Measurements from ENCODE around the gene ARMH1. TPM values are rescaled to one million over a fixed set of nuclear protein-coding genes. Genes with fewer than 3 reads are reported as not detected.

Gene ARMH1
- polyA plus RNA-seq, 3 donors from 2014 or later, result 0.50 to 1.6 TPM; not detected in 1

- DNase-seq, result no peak
- Mint-ChIP-seq H3K27me3 (ENCODE audit: low read depth in 3 of 3) (peaks cover 0 to 4% (median 1%) of the 10 kb centered on the region in 3 donors), H3K36me3 (no peaks in the 10 kb centered on the region), H3K27ac (no peak overlapping the region), H3K4me3 (no peak overlapping the region), H3K4me1 (no peaks in the 10 kb centered on the region), H3K9me3 (no peaks in the 10 kb centered on the region)
These were observed 7.7 kb downstream of the ARMH1 start for GRCh38 chr1:44681905-44682882.

DNA sequence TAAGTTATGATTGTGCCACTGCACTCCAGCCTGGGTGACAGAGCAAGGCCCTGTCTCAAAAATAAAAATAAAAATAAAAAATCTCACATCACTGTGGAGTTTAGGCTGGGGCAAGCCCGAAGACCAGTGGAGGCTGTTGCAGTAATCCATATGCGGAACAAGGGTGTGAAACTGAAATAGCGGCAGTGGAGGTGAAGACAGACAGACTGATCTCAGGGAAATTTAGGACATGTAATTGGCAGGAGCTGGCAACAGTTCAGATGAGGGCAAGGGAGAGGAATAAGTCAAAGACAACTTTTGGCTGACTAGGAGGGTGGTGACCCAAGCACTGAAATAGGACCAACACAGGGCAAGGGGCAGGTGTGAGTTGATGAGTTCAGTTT, 8.4 kb downstream of the ARMH1 start:
- no peaks in the 10 kb centered on the region for H3K4me1 Mint-ChIP-seq
- no peaks in the 10 kb centered on the region for H3K36me3 Mint-ChIP-seq
- no peaks in the 10 kb centered on the region for H3K9me3 Mint-ChIP-seq
- DNase-seq, result no peak
- H3K27me3 Mint-ChIP-seq (ENCODE audit: low read depth in 3 of 3), result peaks cover 0 to 4% (median 1%) of the 10 kb centered on the region in 3 donors
- peak overlapping the region in 2 of 6 donors; percentile 4 to 22 for H3K27ac Mint-ChIP-seq
- no peak overlapping the region for H3K4me3 Mint-ChIP-seq

GRCh38 chr1:44684525-44684924, 10.0 kb downstream of the ARMH1 start:
- H3K27ac Mint-ChIP-seq, result no peak overlapping the region
- H3K4me1 Mint-ChIP-seq, result no peaks in the 10 kb centered on the region
- no peak overlapping the region for H3K4me3 Mint-ChIP-seq
- H3K27me3 Mint-ChIP-seq (ENCODE audit: low read depth in 3 of 3), result peaks cover 0 to 4% (median 1%) of the 10 kb centered on the region in 3 donors
- no peak for DNase-seq
- no peaks in the 10 kb centered on the region for H3K36me3 Mint-ChIP-seq
- no peaks in the 10 kb centered on the region for H3K9me3 Mint-ChIP-seq

DNA sequence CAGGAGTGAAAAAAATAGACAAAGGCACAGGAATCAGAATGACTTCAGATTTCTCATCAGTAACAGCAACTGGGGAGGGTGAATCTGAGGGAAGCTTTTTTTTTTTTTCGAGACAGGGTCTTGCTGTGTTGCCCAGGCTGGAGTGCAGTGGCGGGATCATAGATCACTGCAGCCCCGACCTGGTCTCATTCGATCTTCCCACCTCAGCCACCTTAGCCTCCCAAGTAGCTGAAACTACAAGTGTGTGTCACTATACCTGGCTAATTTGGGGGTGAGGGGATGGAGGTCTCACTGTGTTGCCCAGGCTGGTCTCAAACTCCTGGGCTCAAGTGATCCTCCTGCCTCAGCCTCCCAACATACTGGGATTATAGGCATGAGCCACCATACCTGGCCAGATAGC, 10.7 kb downstream of the ARMH1 start:
- no peak overlapping the region for H3K4me3 Mint-ChIP-seq
- H3K27ac Mint-ChIP-seq, result no peak overlapping the region
- no peaks in the 10 kb centered on the region for H3K36me3 Mint-ChIP-seq
- H3K9me3 Mint-ChIP-seq, result no peaks in the 10 kb centered on the region
- no peaks in the 10 kb centered on the region for H3K4me1 Mint-ChIP-seq
- DNase-seq, result no peak
- H3K27me3 Mint-ChIP-seq (ENCODE audit: low read depth in 3 of 3), result peaks cover 0 to 4% (median 3%) of the 10 kb centered on the region in 3 donors

DNA sequence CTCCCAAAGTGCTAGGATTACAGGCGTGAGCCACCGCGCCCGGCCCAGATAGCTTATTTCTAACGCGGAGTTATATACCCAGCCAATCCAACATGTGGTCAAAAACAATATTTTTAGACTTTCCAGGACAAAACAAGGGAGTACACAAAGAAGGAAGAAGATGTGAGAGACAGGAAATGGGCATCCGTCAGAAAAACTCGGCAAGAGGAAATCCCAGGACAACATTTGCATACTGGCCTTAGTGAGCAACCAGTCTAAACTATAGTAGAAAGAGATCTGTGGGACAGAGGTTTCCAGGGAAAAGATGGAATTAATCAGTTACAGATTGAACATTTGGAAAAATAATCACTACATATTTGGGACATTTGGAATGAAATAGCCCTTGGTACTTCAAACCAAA, 11.4 kb downstream of the ARMH1 start:
- no peak for DNase-seq
- H3K27ac Mint-ChIP-seq, result no peak overlapping the region
- peaks cover 0 to 4% (median 3%) of the 10 kb centered on the region in 3 donors for H3K27me3 Mint-ChIP-seq (ENCODE audit: low read depth in 3 of 3)
- H3K36me3 Mint-ChIP-seq, result no peaks in the 10 kb centered on the region
- no peaks in the 10 kb centered on the region for H3K4me1 Mint-ChIP-seq
- no peaks in the 10 kb centered on the region for H3K9me3 Mint-ChIP-seq
- H3K4me3 Mint-ChIP-seq, result no peak overlapping the region

DNA sequence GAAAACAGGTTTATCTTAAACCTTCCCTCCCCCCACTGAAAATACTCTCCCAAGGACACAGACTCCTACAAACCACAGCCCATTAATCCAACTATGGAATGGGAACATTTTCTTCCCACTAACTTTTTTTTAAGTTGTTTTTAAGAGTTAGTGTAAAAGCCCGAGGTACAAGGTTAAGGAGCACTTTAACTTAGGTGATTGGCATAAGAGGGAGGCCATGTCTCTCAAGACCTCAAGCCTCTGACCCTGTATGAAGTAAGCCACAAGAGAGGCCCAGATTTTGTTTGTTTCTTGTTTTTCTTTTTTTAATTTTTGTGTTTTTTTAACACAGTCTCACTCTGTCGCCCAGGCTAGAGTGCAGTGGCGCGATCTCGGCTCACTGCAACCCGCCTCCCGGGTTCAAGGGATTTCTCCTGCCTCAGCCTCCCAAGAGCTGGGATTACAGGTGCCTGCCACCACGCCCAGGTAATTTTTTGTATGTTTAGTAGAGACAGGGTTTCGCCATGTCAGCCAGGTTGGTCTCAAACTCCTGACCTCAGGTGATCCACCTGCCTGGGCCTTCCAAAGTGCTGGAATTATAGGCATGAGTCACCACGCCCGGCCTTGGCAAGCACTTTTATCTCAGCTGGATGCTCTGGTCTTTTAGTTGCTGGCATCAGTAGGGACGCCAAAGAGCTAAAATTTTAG, 14.4 kb downstream of the ARMH1 start:
- Mint-ChIP-seq H3K27ac (no peak overlapping the region), H3K4me1 (no peaks in the 10 kb centered on the region), H3K4me3 (no peak overlapping the region), H3K27me3 (ENCODE audit: low read depth in 3 of 3) (peaks cover 3 to 4% (median 3%) of the 10 kb centered on the region in 3 donors), H3K9me3 (no peaks in the 10 kb centered on the region), H3K36me3 (no peaks in the 10 kb centered on the region)
- DNase-seq, result no peak

GRCh38 chr1:44689447-44689765, 14.9 kb downstream of the ARMH1 start:
- H3K27me3 Mint-ChIP-seq (ENCODE audit: low read depth in 3 of 3), result peaks cover 3 to 4% (median 3%) of the 10 kb centered on the region in 3 donors
- no peaks in the 10 kb centered on the region for H3K4me1 Mint-ChIP-seq
- H3K36me3 Mint-ChIP-seq, result no peaks in the 10 kb centered on the region
- H3K27ac Mint-ChIP-seq, result no peak overlapping the region
- no peak overlapping the region for H3K4me3 Mint-ChIP-seq
- no peak for DNase-seq
- no peaks in the 10 kb centered on the region for H3K9me3 Mint-ChIP-seq

GRCh38 chr1:44693159-44693558, 18.6 kb downstream of the ARMH1 start:
- Mint-ChIP-seq H3K36me3 (no peaks in the 10 kb centered on the region), H3K9me3 (no peaks in the 10 kb centered on the region), H3K27ac (peak overlapping the region in 1 of 6 donors; percentile 6)

GRCh38 chr1:44693900-44694299, 19.4 kb downstream of the ARMH1 start:
- DNase-seq, result no peak
- no peak overlapping the region for H3K27ac Mint-ChIP-seq
- no peaks in the 10 kb centered on the region for H3K9me3 Mint-ChIP-seq
- H3K27me3 Mint-ChIP-seq (ENCODE audit: low read depth in 3 of 3), result peaks cover 1 to 5% (median 4%) of the 10 kb centered on the region in 3 donors
- no peaks in the 10 kb centered on the region for H3K36me3 Mint-ChIP-seq
- peaks cover 25 to 27% of the 10 kb centered on the region in 2 donors for H3K4me1 Mint-ChIP-seq
- no peak overlapping the region for H3K4me3 Mint-ChIP-seq

More at GRCh38 chr1:44693159-44693558, 18.6 kb downstream of the ARMH1 start:
- no peak for DNase-seq
- H3K27me3 Mint-ChIP-seq (ENCODE audit: low read depth in 3 of 3), result peaks cover 1 to 5% (median 4%) of the 10 kb centered on the region in 3 donors
- H3K4me3 Mint-ChIP-seq, result no peak overlapping the region
- peaks cover 24 to 25% of the 10 kb centered on the region in 2 donors for H3K4me1 Mint-ChIP-seq

GRCh38 chr1:44694863-44695478, 20.5 kb downstream of the ARMH1 start:
- H3K4me3 Mint-ChIP-seq, result peak overlapping the region in 1 of 5 donors; percentile 10
- no peaks in the 10 kb centered on the region for H3K36me3 Mint-ChIP-seq
- H3K4me1 Mint-ChIP-seq, result peaks cover 25 to 27% of the 10 kb centered on the region in 2 donors
- no peak for DNase-seq
- peaks cover 1 to 5% (median 4%) of the 10 kb centered on the region in 3 donors for H3K27me3 Mint-ChIP-seq (ENCODE audit: low read depth in 3 of 3)
- H3K27ac Mint-ChIP-seq, result peak overlapping the region in 4 of 6 donors; percentile 4 to 41 (median 30)
- no peaks in the 10 kb centered on the region for H3K9me3 Mint-ChIP-seq

- no peak for DNase-seq
- Mint-ChIP-seq H3K27me3 (ENCODE audit: low read depth in 3 of 3) (peaks cover 1 to 4% (median 3%) of the 10 kb centered on the region in 3 donors), H3K4me1 (peaks cover 25 to 27% of the 10 kb centered on the region in 2 donors), H3K36me3 (no peaks in the 10 kb centered on the region), H3K27ac (peak overlapping the region in 5 of 6 donors; percentile 87 to 93 (median 90)), H3K9me3 (no peaks in the 10 kb centered on the region), H3K4me3 (no peak overlapping the region)
These were observed 21.2 kb downstream of the ARMH1 start for GRCh38 chr1:44695671-44696070.

DNA sequence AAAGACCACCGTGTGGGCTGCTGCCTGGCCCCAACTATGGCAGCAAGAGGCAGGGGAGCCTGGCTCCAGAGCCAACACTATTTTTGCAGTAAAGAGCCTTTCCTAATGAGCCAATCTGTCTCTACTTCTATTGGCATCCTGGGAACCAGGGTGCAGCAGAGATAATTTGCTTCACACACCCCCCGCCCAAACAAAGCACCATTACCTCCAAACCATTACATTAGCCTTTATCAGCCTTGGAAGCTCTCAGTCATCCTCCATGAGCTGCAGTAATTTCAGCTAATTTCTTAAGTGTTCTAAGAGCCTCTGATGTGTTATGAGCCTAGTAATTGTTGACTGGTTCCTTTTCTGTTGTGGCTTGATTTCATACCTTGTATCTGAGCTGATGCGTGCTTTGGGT, 21.6 kb downstream of the ARMH1 start:
- no peak for DNase-seq
- Mint-ChIP-seq H3K27ac (peak overlapping the region; percentile 84 to 93 (median 90)), H3K9me3 (no peaks in the 10 kb centered on the region), H3K36me3 (no peaks in the 10 kb centered on the region), H3K27me3 (ENCODE audit: low read depth in 3 of 3) (peaks cover 1 to 4% (median 4%) of the 10 kb centered on the region in 3 donors), H3K4me1 (peaks cover 25 to 27% of the 10 kb centered on the region in 2 donors), H3K4me3 (peak overlapping the region in 1 of 5 donors; percentile 76)

GRCh38 chr1:44696789-44697345, 22.4 kb downstream of the ARMH1 start:
- Mint-ChIP-seq H3K36me3 (no peaks in the 10 kb centered on the region), H3K4me3 (peak overlapping the region; percentile 37 to 76 (median 73)), H3K27ac (peak overlapping the region; percentile 79 to 93 (median 90)), H3K4me1 (peaks cover 25 to 27% of the 10 kb centered on the region in 2 donors), H3K27me3 (ENCODE audit: low read depth in 3 of 3) (peaks cover 0 to 7% (median 1%) of the 10 kb centered on the region in 3 donors), H3K9me3 (no peaks in the 10 kb centered on the region)
- peak; percentile 41 to 63 (median 50) for DNase-seq

Measured in immature natural killer cell (primary cell).